ENCODE results near the gene PSME4.
"Not testable (repeated sequence)": the region's sequence is repeated elsewhere in the genome, so short reads cannot be mapped to it uniquely, and the experiment has no call there.

Gene PSME4

GRCh38 chr2:53848062-53848461 is 122.7 kb downstream of the PSME4 start:
- H3K4me3 ChIP-seq (ENCODE audit: control insufficient read depth in 1 of 7, extremely low read depth in 1 of 7, insufficient read depth in 4 of 7, low read depth in 2 of 7, low read length in 6 of 7), result no peak overlapping the region
- H3K4me1 ChIP-seq (ENCODE audit: control extremely low read depth in 1 of 4, control insufficient read depth in 4 of 4, insufficient read depth in 4 of 4, low read length in 3 of 4), result no peaks in the 10 kb centered on the region
- no CpG with 5 or more reads among the region's 2 CpGs for WGBS (ENCODE audit: insufficient coverage)
- H3K36me3 ChIP-seq (ENCODE audit: control insufficient read depth in 4 of 4, insufficient read depth in 4 of 4, low read length in 3 of 4), result peaks cover 0 to 7% (median 0%) of the 10 kb centered on the region in 4 experiments
- H3K27me3 ChIP-seq (replicated peaks in 2 of 5; ENCODE audit: control insufficient read depth in 4 of 5, insufficient read depth in 5 of 5, low read length in 4 of 5), result no peaks in the 10 kb centered on the region
- no peaks in the 10 kb centered on the region for H3K9me3 ChIP-seq (ENCODE audit: control extremely low read depth in 1 of 5, control insufficient read depth in 4 of 5, insufficient read depth in 2 of 5, low read depth in 1 of 5, low read length in 4 of 5)
- ChIA-PET CTCF (interaction anchor here (1.0 kb wide), 1 partner anchor 8 kb away, joined by 3 read pairs; no protein-coding TSS in a partner anchor), POLR2A (no interaction called here)
- H3K27ac ChIP-seq (ENCODE audit: insufficient read depth in 1 of 2, low read depth in 1 of 2, low read length in 2 of 2, poor library complexity in 1 of 2, severe bottlenecking in 2 of 2), result no peak overlapping the region
- DNase-seq, result no peak

GRCh38 chr2:53843595-53843994 is 127.2 kb downstream of the PSME4 start:
- Histone ChIP-seq H3K4me3 (ENCODE audit: control insufficient read depth in 1 of 7, extremely low read depth in 1 of 7, insufficient read depth in 4 of 7, low read depth in 2 of 7, low read length in 6 of 7) (no peak overlapping the region), H3K9me3 (ENCODE audit: control extremely low read depth in 1 of 5, control insufficient read depth in 4 of 5, insufficient read depth in 2 of 5, low read depth in 1 of 5, low read length in 4 of 5) (no peaks in the 10 kb centered on the region), H3K27ac (ENCODE audit: insufficient read depth in 1 of 2, low read depth in 1 of 2, low read length in 2 of 2, poor library complexity in 1 of 2, severe bottlenecking in 2 of 2) (no peak overlapping the region), H3K27me3 (replicated peaks in 2 of 5; ENCODE audit: control insufficient read depth in 4 of 5, insufficient read depth in 5 of 5, low read length in 4 of 5) (no peaks in the 10 kb centered on the region), H3K4me1 (ENCODE audit: control extremely low read depth in 1 of 4, control insufficient read depth in 4 of 4, insufficient read depth in 4 of 4, low read length in 3 of 4) (no peaks in the 10 kb centered on the region), H3K36me3 (ENCODE audit: control insufficient read depth in 4 of 4, insufficient read depth in 4 of 4, low read length in 3 of 4) (peaks cover 0 to 3% (median 0%) of the 10 kb centered on the region in 4 experiments)
- ChIA-PET CTCF (no interaction called here), POLR2A (no interaction called here)
- 100% methylated on average over 1 of the region's 2 CpGs for WGBS (ENCODE audit: insufficient coverage)
- DNase-seq, result no peak

GRCh38 chr2:53842891-53843290 is 127.9 kb downstream of the PSME4 start:
- POLR2A ChIA-PET, result no interaction called here

GRCh38 chr2:53841651-53842050 is 129.1 kb downstream of the PSME4 start:
- 83% methylated on average over 1 of the region's 7 CpGs for WGBS (ENCODE audit: insufficient coverage)
- H3K4me3 ChIP-seq (ENCODE audit: control insufficient read depth in 1 of 7, extremely low read depth in 1 of 7, insufficient read depth in 4 of 7, low read depth in 2 of 7, low read length in 6 of 7); DNase-seq; H3K4me1 ChIP-seq (ENCODE audit: control extremely low read depth in 1 of 4, control insufficient read depth in 4 of 4, insufficient read depth in 4 of 4, low read length in 3 of 4); H3K27ac ChIP-seq (ENCODE audit: insufficient read depth in 1 of 2, low read depth in 1 of 2, low read length in 2 of 2, poor library complexity in 1 of 2, severe bottlenecking in 2 of 2); CTCF ChIA-PET; H3K36me3 ChIP-seq (ENCODE audit: control insufficient read depth in 4 of 4, insufficient read depth in 4 of 4, low read length in 3 of 4); H3K27me3 ChIP-seq (replicated peaks in 2 of 5; ENCODE audit: control insufficient read depth in 4 of 5, insufficient read depth in 5 of 5, low read length in 4 of 5); H3K9me3 ChIP-seq (ENCODE audit: control extremely low read depth in 1 of 5, control insufficient read depth in 4 of 5, insufficient read depth in 2 of 5, low read depth in 1 of 5, low read length in 4 of 5); POLR2A ChIA-PET: not testable (repeated sequence)

More at GRCh38 chr2:53842891-53843290, 127.9 kb downstream of the PSME4 start:
- Histone ChIP-seq H3K4me3 (ENCODE audit: control insufficient read depth in 1 of 7, extremely low read depth in 1 of 7, insufficient read depth in 4 of 7, low read depth in 2 of 7, low read length in 6 of 7) (no peak overlapping the region), H3K4me1 (ENCODE audit: control extremely low read depth in 1 of 4, control insufficient read depth in 4 of 4, insufficient read depth in 4 of 4, low read length in 3 of 4) (no peaks in the 10 kb centered on the region), H3K36me3 (ENCODE audit: control insufficient read depth in 4 of 4, insufficient read depth in 4 of 4, low read length in 3 of 4) (peaks cover 0 to under 1% (median 0%) of the 10 kb centered on the region in 4 experiments), H3K27ac (ENCODE audit: insufficient read depth in 1 of 2, low read depth in 1 of 2, low read length in 2 of 2, poor library complexity in 1 of 2, severe bottlenecking in 2 of 2) (no peak overlapping the region), H3K27me3 (replicated peaks in 2 of 5; ENCODE audit: control insufficient read depth in 4 of 5, insufficient read depth in 5 of 5, low read length in 4 of 5) (no peaks in the 10 kb centered on the region), H3K9me3 (ENCODE audit: control extremely low read depth in 1 of 5, control insufficient read depth in 4 of 5, insufficient read depth in 2 of 5, low read depth in 1 of 5, low read length in 4 of 5) (no peaks in the 10 kb centered on the region)
- WGBS (ENCODE audit: insufficient coverage), result 100% methylated on average over 2 of the region's 3 CpGs
- CTCF ChIA-PET, result interaction anchor here (1.1 kb wide), 1 partner anchor 15 kb away, joined by 4 read pairs; no protein-coding TSS in a partner anchor
- DNase-seq, result no peak

- POLR2A ChIA-PET, result no interaction called here
- DNase-seq, result no peak
- CTCF ChIA-PET, result no interaction called here
- Histone ChIP-seq H3K4me1 (ENCODE audit: control extremely low read depth in 1 of 4, control insufficient read depth in 4 of 4, insufficient read depth in 4 of 4, low read length in 3 of 4) (no peaks in the 10 kb centered on the region), H3K27ac (ENCODE audit: insufficient read depth in 1 of 2, low read depth in 1 of 2, low read length in 2 of 2, poor library complexity in 1 of 2, severe bottlenecking in 2 of 2) (no peak overlapping the region), H3K27me3 (replicated peaks in 2 of 5; ENCODE audit: control insufficient read depth in 4 of 5, insufficient read depth in 5 of 5, low read length in 4 of 5) (no peaks in the 10 kb centered on the region), H3K4me3 (ENCODE audit: control insufficient read depth in 1 of 7, extremely low read depth in 1 of 7, insufficient read depth in 4 of 7, low read depth in 2 of 7, low read length in 6 of 7) (no peak overlapping the region), H3K36me3 (ENCODE audit: control insufficient read depth in 4 of 4, insufficient read depth in 4 of 4, low read length in 3 of 4) (no peaks in the 10 kb centered on the region), H3K9me3 (ENCODE audit: control extremely low read depth in 1 of 5, control insufficient read depth in 4 of 5, insufficient read depth in 2 of 5, low read depth in 1 of 5, low read length in 4 of 5) (peaks cover 0 to 2% (median 0%) of the 10 kb centered on the region in 5 experiments)
- WGBS (ENCODE audit: insufficient coverage), result no CpG with 5 or more reads among the region's 1 CpG
Observed at GRCh38 chr2:53840580-53840979, 130.2 kb downstream of the PSME4 start.

GRCh38 chr2:53829980-53830290 is 140.9 kb downstream of the PSME4 start:
- DNase-seq; H3K36me3 ChIP-seq (ENCODE audit: control insufficient read depth in 4 of 4, insufficient read depth in 4 of 4, low read length in 3 of 4); H3K4me1 ChIP-seq (ENCODE audit: control extremely low read depth in 1 of 4, control insufficient read depth in 4 of 4, insufficient read depth in 4 of 4, low read length in 3 of 4); H3K4me3 ChIP-seq (ENCODE audit: control insufficient read depth in 1 of 7, extremely low read depth in 1 of 7, insufficient read depth in 4 of 7, low read depth in 2 of 7, low read length in 6 of 7); H3K27ac ChIP-seq (ENCODE audit: insufficient read depth in 1 of 2, low read depth in 1 of 2, low read length in 2 of 2, poor library complexity in 1 of 2, severe bottlenecking in 2 of 2); POLR2A ChIA-PET; H3K9me3 ChIP-seq (ENCODE audit: control extremely low read depth in 1 of 5, control insufficient read depth in 4 of 5, insufficient read depth in 2 of 5, low read depth in 1 of 5, low read length in 4 of 5); H3K27me3 ChIP-seq (replicated peaks in 2 of 5; ENCODE audit: control insufficient read depth in 4 of 5, insufficient read depth in 5 of 5, low read length in 4 of 5): not testable (repeated sequence)
- 100% methylated on average over 3 of the region's 4 CpGs for WGBS (ENCODE audit: insufficient coverage)
- CTCF ChIA-PET, result interaction anchor here (1.1 to 1.7 kb wide), 2 partner anchors 10 to 31 kb away, joined by 4 to 6 read pairs; no protein-coding TSS in a partner anchor

GRCh38 chr2:53829273-53829979 is 141.4 kb downstream of the PSME4 start:
- H3K4me3 ChIP-seq (ENCODE audit: control insufficient read depth in 1 of 7, extremely low read depth in 1 of 7, insufficient read depth in 4 of 7, low read depth in 2 of 7, low read length in 6 of 7), result no peak overlapping the region
- peaks cover 0 to 3% (median 0%) of the 10 kb centered on the region in 5 experiments for H3K9me3 ChIP-seq (ENCODE audit: control extremely low read depth in 1 of 5, control insufficient read depth in 4 of 5, insufficient read depth in 2 of 5, low read depth in 1 of 5, low read length in 4 of 5)
- no peaks in the 10 kb centered on the region for H3K27me3 ChIP-seq (replicated peaks in 2 of 5; ENCODE audit: control insufficient read depth in 4 of 5, insufficient read depth in 5 of 5, low read length in 4 of 5)
- CTCF ChIA-PET, result interaction anchor here (0.6 to 1.1 kb wide), 2 partner anchors 10 to 271 kb away, joined by 3 to 4 read pairs; no protein-coding TSS in a partner anchor
- H3K4me1 ChIP-seq (ENCODE audit: control extremely low read depth in 1 of 4, control insufficient read depth in 4 of 4, insufficient read depth in 4 of 4, low read length in 3 of 4), result no peaks in the 10 kb centered on the region
- no peak overlapping the region for H3K27ac ChIP-seq (ENCODE audit: insufficient read depth in 1 of 2, low read depth in 1 of 2, low read length in 2 of 2, poor library complexity in 1 of 2, severe bottlenecking in 2 of 2)
- WGBS (ENCODE audit: insufficient coverage), result 88% methylated on average over 11 of the region's 11 CpGs
- peaks cover 0 to 2% (median 0%) of the 10 kb centered on the region in 4 experiments for H3K36me3 ChIP-seq (ENCODE audit: control insufficient read depth in 4 of 4, insufficient read depth in 4 of 4, low read length in 3 of 4)
- DNase-seq, result no peak
- POLR2A ChIA-PET, result no interaction called here

Measured in common myeloid progenitor, CD34-positive (primary cell).